HK-2 (cell line): ENCODE measurements around the gene TERB2.
"Not testable (repeated sequence)": the region's sequence is repeated elsewhere in the genome, so short reads cannot be mapped to it uniquely, and the experiment has no call there.

Source experiments
- DNase-seq: peaks from one replicate; pipeline ENCODE4 v3.0.0-alpha.2; 2018; ENCODE audit not compliant: unreplicated experiment

Gene TERB2

DNA sequence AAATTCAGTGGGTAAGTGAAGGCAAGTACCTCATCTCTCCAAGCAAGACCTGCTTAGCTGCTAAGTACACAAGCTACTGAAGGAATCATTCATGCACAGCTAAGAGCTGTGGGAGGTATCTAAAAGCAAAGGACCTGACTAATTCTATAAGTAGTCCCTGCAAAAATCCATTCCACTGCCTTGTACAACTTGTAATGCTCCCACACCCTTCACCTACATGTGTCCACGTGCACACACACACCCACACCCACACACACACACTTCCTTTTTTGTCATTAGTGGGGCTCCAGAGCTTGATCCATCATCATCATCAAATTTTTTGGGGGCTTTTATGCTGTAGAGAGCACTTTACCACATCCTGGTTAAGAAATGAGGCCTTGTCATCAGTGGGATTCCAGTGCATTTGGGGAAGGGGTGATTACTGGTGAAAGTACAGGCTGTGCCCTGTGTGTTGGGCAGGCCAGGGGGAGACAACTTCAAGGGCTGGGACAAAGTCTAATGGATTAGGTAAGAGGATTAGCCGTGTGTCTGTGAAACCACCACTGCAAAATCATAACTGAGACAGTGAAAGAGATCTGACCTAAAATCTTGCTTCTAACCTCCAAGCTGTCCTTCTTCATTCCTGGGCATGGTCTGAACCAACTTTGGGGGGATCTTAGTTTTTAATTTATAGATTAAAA lies 47.4 kb downstream of the TERB2 start:
- DNase-seq = not testable (repeated sequence)

DNA sequence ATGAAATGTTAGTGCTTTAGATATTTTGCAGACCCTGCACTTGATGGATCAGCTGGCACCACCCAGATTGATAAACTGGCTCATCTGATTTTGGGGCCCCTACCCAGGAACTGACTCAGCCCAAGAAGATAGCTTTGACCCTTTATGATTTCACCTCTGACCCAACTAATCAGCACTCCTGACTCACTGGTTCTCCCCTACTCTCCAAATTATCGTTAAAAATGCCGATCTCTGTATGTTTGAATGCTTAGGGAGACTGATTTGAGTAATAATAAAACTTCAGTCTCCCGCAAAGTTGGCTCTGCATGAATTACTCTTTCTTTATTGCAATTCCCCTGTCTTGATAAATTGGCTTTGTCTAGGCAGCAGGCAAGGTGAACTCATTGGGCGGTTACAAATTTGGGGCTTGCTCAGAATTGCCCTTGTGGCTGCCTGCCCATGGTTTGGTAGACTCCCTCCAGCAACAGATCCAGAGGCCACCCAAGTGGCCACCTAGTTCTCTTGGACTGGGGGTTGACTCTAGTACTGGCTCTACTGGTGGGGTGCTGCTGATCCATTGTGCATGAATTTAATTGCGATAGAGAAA lies 48.2 kb downstream of the TERB2 start:
- not testable (repeated sequence) for DNase-seq

DNA sequence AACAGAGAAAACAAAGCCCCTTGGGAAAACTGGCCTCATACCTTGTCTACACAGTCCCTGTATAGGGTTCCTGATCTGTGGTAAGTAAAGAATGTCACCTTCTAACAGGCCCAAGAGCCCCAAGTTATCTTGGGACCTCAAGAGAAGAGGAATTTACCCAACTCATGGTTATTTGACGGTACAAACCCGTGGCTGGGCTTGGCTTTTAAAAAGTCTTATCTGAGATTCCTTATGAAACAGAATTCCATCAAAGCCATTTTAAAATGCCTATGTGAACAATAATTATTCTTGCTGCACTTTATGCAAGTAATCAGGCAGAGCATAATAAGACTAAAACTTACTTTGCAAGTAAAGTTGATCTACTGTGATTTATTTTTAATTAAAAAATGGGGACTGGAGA lies 52.6 kb downstream of the TERB2 start:
- DNase-seq = no peak

DNA sequence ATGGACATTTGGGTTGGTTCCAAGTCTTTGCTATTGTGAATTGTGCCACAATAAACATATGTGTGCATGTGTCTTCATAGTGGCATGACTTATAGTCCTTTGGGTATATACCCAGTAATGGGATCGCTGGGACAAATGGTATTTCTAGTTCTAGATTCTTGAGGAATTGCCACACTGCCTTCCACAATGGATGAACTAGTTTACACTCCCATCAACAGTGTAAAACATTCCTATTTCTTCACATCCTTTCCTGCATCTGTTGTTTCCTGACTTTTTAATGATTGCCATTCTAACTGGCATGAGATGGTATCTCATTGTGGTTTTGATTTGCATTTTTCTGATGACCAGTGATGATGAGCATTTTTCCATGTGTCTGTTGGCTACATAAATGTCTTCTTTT lies 58.6 kb downstream of the TERB2 start:
- DNase-seq = not testable (repeated sequence)

DNA sequence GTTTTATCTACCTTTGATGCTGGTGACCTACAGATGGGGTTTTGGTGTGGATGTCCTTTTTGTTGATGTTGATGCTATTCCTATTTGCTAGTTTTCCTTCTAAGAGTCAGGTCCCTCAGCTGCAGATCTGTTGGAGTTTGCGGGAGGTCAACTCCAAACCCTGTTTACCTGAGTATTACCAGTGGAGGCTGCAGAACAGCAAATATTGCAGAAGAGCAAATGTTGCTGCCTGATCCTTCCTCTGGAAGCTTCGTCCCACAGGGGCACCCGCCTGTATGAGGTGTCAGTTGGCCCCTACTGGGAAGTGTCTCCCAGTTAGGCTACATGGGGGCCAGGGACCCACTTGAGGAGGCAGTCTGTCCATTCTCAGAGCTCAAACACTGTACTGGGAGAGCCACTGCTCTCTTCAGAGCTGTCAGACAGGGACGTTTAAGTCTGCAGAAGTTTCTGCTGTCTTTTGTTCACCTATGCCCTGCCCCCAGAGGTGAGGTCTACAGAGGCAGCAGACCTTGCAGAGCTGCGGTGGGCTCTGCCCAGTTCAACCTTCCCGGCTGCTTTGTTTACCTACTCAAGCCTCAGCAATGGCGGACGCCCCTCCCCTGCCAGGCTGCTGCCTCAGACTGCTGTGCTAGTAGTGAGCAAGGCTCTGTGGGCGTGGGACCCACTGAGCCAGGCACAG lies 63.9 kb downstream of the TERB2 start:
- DNase-seq = not testable (repeated sequence)

DNA sequence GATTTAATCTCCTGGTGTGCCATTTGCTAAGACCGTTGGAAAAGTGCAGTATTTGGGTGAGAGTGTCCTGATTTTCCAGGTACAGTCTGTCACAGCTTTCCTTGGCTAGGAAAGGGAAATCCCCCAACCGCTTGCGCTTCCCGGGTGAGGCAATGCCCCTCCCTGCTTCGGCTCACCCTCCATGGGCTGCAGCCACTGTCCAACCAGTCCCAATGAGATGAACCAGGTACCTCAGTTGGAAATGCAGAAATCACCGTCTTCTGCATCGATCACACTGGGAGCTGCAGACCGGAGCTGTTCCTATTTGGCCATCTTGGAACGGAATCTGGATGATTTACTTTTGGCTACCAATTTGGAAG lies 64.4 kb downstream of the TERB2 start:
- DNase-seq = not testable (repeated sequence)

DNA sequence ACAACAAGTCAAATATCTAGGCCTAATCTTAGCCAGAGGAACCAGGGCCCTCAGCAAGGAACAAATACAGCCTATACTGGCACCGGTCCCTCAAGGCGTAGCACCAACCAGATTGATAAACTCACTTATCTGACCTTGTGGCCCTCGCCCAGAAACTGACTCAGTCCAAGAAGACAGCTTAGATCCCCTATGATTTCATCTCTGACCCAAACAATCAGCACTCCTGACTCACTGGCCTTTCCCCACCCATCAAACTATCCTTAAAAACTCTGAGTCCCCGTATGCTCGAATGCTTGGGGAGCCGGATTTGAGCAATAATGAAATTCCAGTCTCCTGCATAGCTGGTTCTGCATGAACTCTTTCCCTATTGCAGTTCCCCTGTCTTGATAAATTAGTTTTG lies 64.9 kb downstream of the TERB2 start:
- no peak for DNase-seq

DNA sequence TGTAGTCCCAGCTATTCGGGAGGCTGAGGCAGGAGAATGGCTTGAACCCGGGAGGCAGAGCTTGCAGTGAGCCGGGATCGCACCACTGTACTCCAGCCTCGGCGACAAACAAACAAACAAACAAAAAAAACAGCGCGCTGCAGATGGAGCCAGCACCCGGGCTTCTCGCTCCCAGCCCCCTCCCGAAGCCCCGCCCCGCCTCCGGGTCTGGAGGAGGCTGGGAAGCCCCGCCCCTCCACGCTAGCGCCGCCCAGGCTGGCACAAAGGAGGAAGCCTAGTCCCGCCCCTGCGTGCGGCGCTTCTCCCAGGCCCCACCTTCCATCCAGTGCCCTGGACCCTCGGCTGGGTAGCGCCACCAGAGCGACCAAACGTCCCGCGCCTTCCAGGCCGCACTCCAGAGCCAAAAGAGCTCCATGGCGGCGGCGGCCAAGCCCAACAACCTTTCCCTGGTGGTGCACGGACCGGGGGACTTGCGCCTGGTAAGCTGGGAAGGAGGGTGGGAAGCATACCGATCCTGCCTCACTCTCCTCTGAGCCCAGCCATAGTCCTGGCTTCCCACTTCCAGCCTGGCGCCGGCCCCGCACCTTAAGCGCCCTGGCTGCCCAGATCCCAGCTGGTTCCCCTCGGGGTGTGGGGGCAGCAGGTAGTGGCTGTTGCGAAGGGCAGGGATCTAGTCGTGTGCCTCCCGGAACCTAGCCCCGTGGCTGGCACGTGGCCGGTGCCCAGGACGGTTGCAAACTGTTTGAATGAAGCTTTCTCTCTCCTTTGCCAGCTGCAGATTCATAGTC lies 66.6 kb downstream of the TERB2 start, which contains the start of gene SORD:
Gene SORD (plus strand): TSS at position 325 of the 788 bp plus-strand sequence. CDS start 89 bp downstream, at position 414.
- peak; percentile 80 for DNase-seq

DNA sequence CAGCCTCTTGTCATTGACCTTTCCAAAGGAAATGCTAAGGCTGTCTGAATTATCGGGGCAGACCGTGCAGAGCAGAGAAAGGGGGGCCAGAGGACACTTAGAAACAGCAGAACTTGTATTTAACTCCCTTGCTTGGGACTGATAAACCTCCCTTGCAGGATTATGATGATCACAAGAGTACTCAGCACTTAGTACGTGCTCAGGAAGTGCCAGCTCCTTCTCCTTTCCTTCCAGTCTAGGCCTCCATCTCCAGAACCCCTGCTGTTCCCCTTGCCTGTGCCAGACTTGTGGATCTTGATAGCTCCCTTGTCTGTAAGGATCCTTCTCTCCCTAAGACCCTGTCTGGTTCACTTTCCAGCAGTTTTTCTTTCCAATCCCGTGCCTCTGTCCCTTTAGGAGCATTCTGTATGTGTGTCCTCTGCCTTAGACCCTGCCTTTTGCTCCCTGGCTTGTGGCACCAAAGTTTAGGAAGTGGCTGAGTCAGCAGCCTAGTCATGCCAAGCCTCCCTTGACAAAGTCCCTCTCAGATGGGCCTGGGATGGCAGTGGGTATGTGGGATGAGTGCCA lies 67.3 kb downstream of the TERB2 start:
- peak; percentile 11 for DNase-seq

DNA sequence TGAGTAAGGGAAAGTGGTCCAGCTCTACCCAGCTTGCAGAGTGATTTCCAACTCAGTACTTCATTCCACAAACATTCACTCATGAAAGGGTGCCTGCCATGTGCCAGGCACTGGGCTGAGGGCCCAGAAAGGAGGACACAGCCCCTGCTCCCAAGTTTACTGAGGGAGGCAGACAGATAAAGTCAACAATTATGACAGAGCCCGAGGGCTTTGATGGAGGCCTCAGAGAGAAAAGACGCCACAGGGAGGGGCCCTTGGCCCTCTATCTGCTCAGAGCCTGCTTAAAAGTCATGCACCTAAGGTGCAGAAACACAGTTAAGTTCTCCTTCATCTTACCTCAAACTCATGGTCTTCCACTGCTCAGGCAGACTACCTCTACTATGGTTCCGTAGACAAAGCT lies 68.2 kb downstream of the TERB2 start:
- not testable (repeated sequence) for DNase-seq

DNA sequence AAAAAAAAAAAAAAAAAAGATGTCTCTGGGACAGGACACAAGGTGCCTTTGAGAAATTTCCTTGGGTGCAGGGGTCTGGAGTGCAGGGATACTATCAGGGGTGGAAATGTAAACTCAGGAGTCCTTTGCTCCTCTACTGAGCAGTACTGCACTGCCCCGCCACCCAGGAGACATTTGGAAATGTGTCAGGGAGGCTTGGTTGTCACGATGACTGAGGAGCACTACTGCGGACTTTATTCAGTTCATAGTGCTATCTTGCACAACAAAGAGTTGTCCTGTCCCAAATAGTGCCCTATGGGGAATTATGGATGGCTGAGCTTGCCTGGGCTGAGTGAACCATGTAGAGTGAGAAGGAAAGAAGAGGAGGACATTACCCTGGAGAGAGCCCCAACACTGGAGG lies 69.1 kb downstream of the TERB2 start:
- not testable (repeated sequence) for DNase-seq

DNA sequence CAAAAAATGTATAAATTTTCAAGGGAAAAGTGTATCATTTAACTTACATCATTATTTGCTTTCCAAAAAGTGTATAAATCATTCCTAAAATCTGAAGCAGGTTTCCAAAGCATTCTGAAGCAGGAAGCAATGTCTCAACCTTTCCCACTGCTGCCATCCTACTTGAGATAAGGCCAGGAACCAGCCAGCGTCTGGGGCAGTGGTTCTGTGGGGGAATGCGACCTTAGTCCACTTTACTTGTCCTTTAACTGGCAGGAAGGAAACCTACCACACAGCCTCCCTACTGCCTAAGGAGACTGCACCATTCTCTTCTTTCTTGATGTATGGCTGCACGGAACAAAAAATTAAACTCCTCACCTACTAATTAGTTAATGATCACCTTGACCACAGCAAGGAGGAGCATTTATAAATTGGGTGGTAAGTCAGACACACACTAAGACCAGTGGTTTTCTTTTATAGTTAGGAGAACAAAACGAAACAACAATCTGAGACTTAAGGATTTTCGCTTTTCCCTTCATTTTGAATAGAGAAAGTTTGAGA lies 70.2 kb downstream of the TERB2 start:
- DNase-seq = no peak

DNA sequence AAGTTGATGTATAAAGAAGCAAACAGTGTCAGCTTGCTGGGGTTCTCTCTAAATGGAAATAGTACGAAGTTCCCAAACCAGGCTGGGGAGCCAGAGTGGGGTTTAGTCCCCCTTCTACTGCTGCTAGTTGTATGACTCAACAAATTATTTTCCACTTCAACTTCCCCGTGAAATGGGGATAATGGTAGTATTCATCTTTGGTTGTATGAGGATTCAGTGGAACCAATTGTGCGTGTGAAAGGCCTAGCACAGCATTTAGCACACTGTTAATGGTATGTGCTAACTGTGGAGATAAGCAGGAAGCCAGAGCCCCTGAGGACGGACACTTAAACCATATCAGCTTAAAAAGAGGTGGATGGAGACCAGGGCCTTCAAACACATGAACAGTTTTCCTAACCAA lies 70.7 kb downstream of the TERB2 start:
- no peak for DNase-seq
